Astrocyte (in vitro differentiated cells and primary cell): ENCODE results near the gene CMIP.

ENCODE experiments used
- CTCF ChIP-seq: IDR thresholded peaks from 2 replicates; pipeline ENCODE4 v1.5.1; 2011; ENCODE audit warnings: low read depth, mild to moderate bottlenecking, inconsistent platforms, low read length, moderate library complexity; ENCODE audit not compliant: insufficient read depth
- EZH2 ChIP-seq: IDR thresholded peaks from 2 replicates; pipeline ENCODE4 v1.6.1; 2012; ENCODE audit warnings: mild to moderate bottlenecking, low read length, inconsistent platforms; ENCODE audit not compliant: insufficient read depth

DNA sequence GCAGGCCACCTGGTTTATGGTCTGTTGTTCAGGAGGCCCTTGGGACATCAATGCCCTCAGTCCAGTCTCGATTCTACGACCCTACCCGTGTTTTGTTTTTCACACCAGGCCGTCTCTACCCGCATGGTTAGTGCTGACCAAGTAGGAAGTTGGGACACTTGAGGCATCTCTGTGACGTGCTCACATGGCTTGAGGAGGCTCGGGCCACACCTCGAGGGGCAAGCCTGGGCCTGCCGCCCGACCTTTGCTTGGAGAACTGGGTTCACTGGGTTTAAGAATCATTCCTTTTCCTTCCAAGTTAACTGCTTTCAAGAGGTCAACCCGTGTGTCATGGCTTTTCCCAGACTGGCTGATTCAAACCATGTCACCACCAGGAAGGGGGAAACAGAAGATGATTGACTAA is 86.8 kb downstream of the CMIP start:
- TF ChIP-seq CTCF (no peak), EZH2 (no peak)
